Stomach smooth muscle (tissue), 2 donors: ENCODE data around the gene GLYATL1B.
"Not testable (repeated sequence)": the region's sequence is repeated elsewhere in the genome, so short reads cannot be mapped to it uniquely, and the experiment has no call there.

Experiments used
- H3K27ac ChIP-seq: one replicate; pipeline ENCODE4 v1.7.0; 2013; ENCODE audit warnings: mild to moderate bottlenecking, low read length, inconsistent platforms
- H3K27me3 ChIP-seq, 2 donors: one replicate each; pipeline ENCODE4 v1.7.0; 2013; ENCODE audit warnings: low read length in 2 of 2; ENCODE audit not compliant: insufficient read depth in 2 of 2, control insufficient read depth in 1 of 2
- H3K36me3 ChIP-seq, 2 donors: one replicate each; pipeline ENCODE4 v1.7.0; 2013; ENCODE audit warnings: low read length in 2 of 2; ENCODE audit not compliant: control insufficient read depth in 2 of 2, insufficient read depth in 2 of 2
- H3K4me1 ChIP-seq: one replicate; pipeline ENCODE4 v1.7.0; 2013; ENCODE audit warnings: low read length; ENCODE audit not compliant: control insufficient read depth, insufficient read depth
- H3K4me3 ChIP-seq, 2 donors: one replicate each; pipeline ENCODE4 v1.7.0; 2013; ENCODE audit warnings: low read length in 2 of 2
- H3K9ac ChIP-seq, 2 donors: one replicate each; pipeline ENCODE4 v1.7.0; 2013; ENCODE audit warnings: low read length in 2 of 2, mild to moderate bottlenecking in 1 of 2
- H3K9me3 ChIP-seq, 2 donors: one replicate each; pipeline ENCODE4 v1.7.0; 2013; ENCODE audit warnings: low read length in 2 of 2; ENCODE audit not compliant: control insufficient read depth in 2 of 2
- donor health status: healthy.
- donor health status: Pancreatic carcinoma.

Gene GLYATL1B

DNA sequence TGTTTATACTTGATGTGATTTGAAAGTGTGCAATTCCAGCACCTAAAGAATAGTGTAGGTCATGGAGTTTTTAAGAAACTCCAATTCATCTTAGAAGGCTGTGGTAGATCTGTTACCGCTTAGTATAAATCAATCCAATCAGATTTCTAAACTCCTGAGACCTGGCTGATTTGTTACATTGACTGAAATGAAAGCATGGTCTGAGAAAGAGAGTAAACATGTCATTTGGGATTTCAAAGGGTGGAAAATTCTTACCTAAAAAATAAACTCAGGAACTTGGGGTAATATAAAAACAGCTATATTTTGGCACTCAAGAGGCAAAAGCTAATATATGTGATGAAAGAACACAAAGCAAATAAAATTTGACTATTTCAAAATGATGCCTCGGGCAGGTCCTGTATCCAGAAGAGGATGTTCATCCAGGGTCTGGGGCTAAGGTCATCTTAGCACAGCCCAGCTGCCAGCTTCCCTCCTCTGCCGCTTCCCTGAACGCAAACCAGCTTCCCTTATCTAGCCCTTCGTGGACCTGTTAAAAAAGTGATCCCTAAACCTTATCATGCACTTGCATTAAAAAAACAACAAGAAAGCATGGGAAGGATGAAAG is 10.0 kb downstream of the GLYATL1B start:
- H3K27me3 ChIP-seq, H3K9me3 ChIP-seq, H3K4me1 ChIP-seq, H3K9ac ChIP-seq, H3K36me3 ChIP-seq, H3K4me3 ChIP-seq, H3K27ac ChIP-seq: not testable (repeated sequence)

GRCh38 chr11:59097113-59097708 is 11.1 kb downstream of the GLYATL1B start:
- Histone ChIP-seq H3K9me3 (no peaks in the 10 kb centered on the region), H3K27ac (no peak overlapping the region), H3K36me3 (no peaks in the 10 kb centered on the region), H3K4me1 (no peaks in the 10 kb centered on the region), H3K4me3 (no peak overlapping the region), H3K27me3 (peaks cover 0 to under 1% of the 10 kb centered on the region in 2 donors), H3K9ac (no peak overlapping the region)

DNA sequence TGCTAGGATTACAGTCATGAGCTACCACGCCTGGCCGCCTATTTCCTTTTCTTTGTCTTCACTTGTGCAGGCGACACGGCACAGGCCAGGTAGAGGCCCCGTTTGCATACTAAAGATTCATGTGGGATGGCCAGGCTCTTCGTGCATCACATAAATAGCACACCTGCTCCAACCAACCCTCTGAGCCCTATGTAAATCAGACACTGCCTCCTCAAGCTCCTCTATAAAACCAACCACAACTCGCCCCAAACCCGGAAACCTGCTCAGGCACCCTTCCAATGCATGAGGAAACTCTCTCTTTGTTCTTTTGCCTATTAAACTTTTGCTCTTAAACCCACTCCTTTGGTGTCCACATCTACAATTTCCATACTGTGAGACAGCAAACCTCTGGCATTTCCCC is 11.8 kb downstream of the GLYATL1B start:
- H3K9me3 ChIP-seq, H3K4me3 ChIP-seq, H3K36me3 ChIP-seq, H3K9ac ChIP-seq, H3K27ac ChIP-seq, H3K27me3 ChIP-seq, H3K4me1 ChIP-seq: not testable (repeated sequence)

GRCh38 chr11:59102259-59102765 is 16.2 kb downstream of the GLYATL1B start:
- Histone ChIP-seq H3K4me1 (peaks cover 10% of the 10 kb centered on the region), H3K27ac (no peak overlapping the region), H3K4me3 (peak overlapping the region in 1 of 2 donors; percentile 55), H3K27me3 (peaks cover 5 to 6% of the 10 kb centered on the region in 2 donors), H3K36me3 (no peaks in the 10 kb centered on the region), H3K9ac (no peak overlapping the region), H3K9me3 (no peaks in the 10 kb centered on the region)

DNA sequence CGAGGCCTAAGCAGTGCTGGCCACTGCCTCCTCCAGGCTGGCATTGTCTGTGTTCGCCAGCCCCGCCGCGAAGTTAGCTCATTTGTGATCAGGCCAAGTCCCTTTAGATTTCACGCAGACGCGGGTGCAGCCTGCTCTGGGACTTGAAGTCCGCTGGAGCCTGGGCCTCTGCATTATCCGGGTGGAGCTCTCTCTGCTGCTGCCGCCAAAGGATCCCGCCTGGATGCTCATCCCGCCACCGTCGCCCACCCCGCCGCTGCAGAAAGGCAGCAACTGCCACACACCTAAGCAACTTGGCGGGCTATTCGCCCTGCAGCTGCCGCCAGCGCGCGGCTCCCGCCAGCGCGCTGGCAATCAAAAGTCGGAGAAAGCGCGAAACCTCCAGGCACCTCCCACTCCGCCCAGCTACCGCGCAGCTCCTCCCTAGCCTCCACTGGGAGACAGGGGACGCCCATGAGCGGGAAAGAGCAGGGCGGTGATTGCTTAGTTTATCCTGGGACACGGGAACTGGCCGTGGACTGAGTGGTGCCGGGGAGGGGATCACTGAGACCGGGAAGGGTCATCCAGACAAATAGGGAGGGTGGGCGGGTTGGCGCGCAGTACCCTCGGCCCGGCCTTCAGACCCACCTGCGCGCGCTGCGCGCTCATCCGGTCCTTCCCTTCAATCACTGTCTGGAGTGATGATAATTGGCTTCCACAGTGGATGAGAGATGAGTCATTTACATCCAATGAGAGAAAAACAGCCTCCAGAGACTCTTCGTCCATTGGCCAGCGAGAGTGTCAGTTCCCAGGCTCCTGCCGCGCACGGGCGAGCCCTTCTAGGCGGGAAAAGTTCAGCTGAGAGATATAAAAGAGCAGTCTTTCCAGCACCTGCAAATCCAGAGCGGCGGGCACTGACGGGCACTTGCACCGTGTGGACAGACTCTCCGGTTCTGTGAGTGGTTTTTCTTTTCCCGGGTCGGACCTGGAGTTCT is 20.5 kb downstream of the GLYATL1B start, which contains the start of gene FAM111B:
TSS of gene FAM111B (plus strand) at position 875 of the 974 bp plus-strand sequence. CDS start 2,389 bp downstream, outside the sequence.
- no peak within 1 kb of the TSS for H3K27ac ChIP-seq
- H3K4me1 ChIP-seq: peaks cover 11% of the 10 kb centered on the region
- no peaks in the 10 kb centered on the region for H3K9me3 ChIP-seq
- H3K27me3 ChIP-seq: peaks cover 5 to 6% of the 10 kb centered on the region in 2 donors
- no peak within 1 kb of the TSS for H3K9ac ChIP-seq
- peak within 1 kb of the TSS; percentile 54 to 73 for H3K4me3 ChIP-seq
- H3K36me3 ChIP-seq: no peaks in the 10 kb centered on the region

DNA sequence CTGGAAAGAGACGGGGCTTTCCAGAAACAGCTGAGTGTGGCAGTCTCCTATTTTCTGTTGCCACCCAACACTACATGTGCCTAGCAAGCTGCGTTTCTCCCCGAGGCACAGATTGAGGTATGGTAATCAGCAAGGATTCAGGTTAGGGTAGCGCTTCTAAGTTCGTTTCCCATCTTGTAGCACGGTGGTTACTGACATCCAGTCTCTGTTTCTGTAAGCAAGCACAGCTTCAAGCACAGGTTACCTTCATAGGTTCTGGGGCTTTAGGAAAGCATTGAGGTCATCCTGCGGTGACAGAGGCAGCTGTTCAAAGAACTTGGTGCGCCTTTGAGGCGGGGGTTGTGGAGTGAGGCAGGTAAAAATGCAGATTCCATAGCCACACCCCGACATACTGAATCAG is 21.6 kb downstream of the GLYATL1B start:
- H3K27me3 ChIP-seq, H3K9ac ChIP-seq, H3K36me3 ChIP-seq, H3K9me3 ChIP-seq, H3K4me3 ChIP-seq, H3K27ac ChIP-seq: not testable (repeated sequence)
- H3K4me1 ChIP-seq: peaks cover 11% of the 10 kb centered on the region

GRCh38 chr11:59112494-59112893 is 26.4 kb downstream of the GLYATL1B start:
- H3K4me3 ChIP-seq: no peak overlapping the region
- H3K27ac ChIP-seq: no peak overlapping the region
- peaks cover 0 to 4% of the 10 kb centered on the region in 2 donors for H3K9me3 ChIP-seq
- H3K4me1 ChIP-seq: no peaks in the 10 kb centered on the region
- no peaks in the 10 kb centered on the region for H3K36me3 ChIP-seq
- no peaks in the 10 kb centered on the region for H3K27me3 ChIP-seq
- H3K9ac ChIP-seq: no peak overlapping the region

GRCh38 chr11:59114344-59114743 is 28.2 kb downstream of the GLYATL1B start:
- Histone ChIP-seq H3K9ac (no peak overlapping the region), H3K4me3 (no peak overlapping the region), H3K36me3 (no peaks in the 10 kb centered on the region), H3K27me3 (no peaks in the 10 kb centered on the region), H3K4me1 (no peaks in the 10 kb centered on the region), H3K9me3 (peaks cover 8 to 14% of the 10 kb centered on the region in 2 donors), H3K27ac (no peak overlapping the region)

- Histone ChIP-seq H3K27ac (no peak overlapping the region), H3K9me3 (peaks cover 8 to 14% of the 10 kb centered on the region in 2 donors), H3K9ac (no peak overlapping the region), H3K36me3 (no peaks in the 10 kb centered on the region), H3K27me3 (no peaks in the 10 kb centered on the region), H3K4me3 (no peak overlapping the region), H3K4me1 (no peaks in the 10 kb centered on the region)
Measured at GRCh38 chr11:59115553-59115952, 29.4 kb downstream of the GLYATL1B start.

DNA sequence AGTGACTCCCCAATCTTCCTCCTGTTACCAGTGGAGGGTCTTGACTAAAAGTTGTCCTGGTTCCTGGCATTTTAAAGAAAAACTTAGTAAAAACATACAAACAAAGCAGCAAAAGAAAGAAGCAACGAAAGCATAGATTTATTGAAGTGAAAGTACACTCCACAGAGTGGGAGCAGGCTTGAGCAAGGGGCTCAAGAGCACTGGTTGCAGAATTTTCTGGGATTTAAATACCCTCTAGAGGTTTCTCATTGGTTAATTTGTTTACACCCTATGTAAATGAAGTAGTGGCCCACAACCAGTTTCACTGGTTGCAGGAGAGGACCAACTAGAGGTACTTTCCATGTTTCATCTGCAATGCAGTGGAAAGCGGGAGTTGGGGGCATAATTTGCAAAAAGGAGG is 31.7 kb downstream of the GLYATL1B start:
- Histone ChIP-seq H3K27ac (no peak overlapping the region), H3K27me3 (no peaks in the 10 kb centered on the region), H3K9me3 (peaks cover 8 to 14% of the 10 kb centered on the region in 2 donors), H3K36me3 (no peaks in the 10 kb centered on the region), H3K4me3 (no peak overlapping the region), H3K4me1 (no peaks in the 10 kb centered on the region), H3K9ac (no peak overlapping the region)
